Measurements from ENCODE around the gene GAR1.
"Not testable (repeated sequence)": the region's sequence is repeated elsewhere in the genome, so short reads cannot be mapped to it uniquely, and the experiment has no call there.

GAR1 gene

DNA sequence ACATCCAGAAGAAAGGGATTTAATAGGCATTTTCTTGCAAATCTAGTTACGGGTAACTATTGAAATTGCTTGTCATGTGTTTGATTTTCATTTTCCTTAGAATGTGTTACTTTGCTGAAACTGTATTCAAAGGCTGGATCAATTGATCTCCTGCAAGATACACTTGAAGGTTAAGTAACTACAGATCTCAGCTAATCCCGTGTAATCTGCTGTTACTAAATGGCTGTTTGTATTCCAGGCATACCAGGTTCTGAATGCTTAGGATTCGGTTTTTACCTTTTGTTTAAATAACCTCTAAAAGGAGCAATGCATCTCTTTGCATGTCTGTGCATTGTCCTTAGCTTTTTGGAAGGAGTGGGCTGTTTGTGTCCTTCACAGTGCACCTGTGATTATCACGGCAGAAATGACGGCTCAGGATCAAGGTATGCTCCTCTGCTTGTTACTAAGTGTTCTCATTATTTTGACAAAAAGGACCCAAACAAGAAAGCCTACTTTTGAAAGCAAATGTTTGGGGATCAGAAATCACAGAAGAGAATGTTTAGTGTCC lies 32.4 kb downstream of the GAR1 start, which contains the start of gene LRIT3:
Gene LRIT3, plus strand, starts transcription at position 212 of the 547 bp plus-strand sequence. Its CDS starts 95 bp downstream, at position 307.
- DNase-seq: no peak

- no peak for DNase-seq
Measured at GRCh38 chr4:109848501-109848900, 32.9 kb downstream of the GAR1 start.

GRCh38 chr4:109850601-109851000 lies 35.0 kb downstream of the GAR1 start:
- no peak for DNase-seq

GRCh38 chr4:109859426-109860300 lies 44.1 kb downstream of the GAR1 start:
- not testable (repeated sequence) for DNase-seq

DNA sequence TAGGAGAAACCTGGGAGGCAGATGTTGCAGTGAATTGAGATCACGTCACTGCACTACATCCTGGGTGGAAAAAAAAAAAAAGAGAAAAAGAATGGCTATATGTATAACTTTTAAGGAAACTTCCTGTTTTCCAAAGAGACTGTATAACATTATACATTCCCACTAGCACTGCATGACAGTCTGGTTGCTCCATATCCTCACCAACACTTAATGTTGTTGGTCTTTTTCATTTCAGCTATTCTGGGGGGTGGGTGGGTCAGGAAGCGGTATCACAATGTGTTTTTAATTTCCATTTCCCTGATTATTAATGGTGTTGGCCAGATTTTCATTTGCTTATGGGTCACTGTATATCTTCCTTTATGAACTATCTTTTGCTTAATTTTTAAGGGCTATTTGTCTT lies 45.7 kb downstream of the GAR1 start:
- DNase-seq: no peak

- no peak for DNase-seq
Measured at GRCh38 chr4:109861916-109862511, 46.5 kb downstream of the GAR1 start.

- DNase-seq: peak in 1 of 2 experiments; percentile 13
Measured at GRCh38 chr4:109864134-109864533, 48.6 kb downstream of the GAR1 start.

- DNase-seq: no peak
Measured at GRCh38 chr4:109870061-109870460, 54.5 kb downstream of the GAR1 start.

- DNase-seq: no peak
Measured at GRCh38 chr4:109872065-109872464, 56.5 kb downstream of the GAR1 start.

- DNase-seq: no peak
Measured at GRCh38 chr4:109872950-109873656, 57.5 kb downstream of the GAR1 start.

DNA sequence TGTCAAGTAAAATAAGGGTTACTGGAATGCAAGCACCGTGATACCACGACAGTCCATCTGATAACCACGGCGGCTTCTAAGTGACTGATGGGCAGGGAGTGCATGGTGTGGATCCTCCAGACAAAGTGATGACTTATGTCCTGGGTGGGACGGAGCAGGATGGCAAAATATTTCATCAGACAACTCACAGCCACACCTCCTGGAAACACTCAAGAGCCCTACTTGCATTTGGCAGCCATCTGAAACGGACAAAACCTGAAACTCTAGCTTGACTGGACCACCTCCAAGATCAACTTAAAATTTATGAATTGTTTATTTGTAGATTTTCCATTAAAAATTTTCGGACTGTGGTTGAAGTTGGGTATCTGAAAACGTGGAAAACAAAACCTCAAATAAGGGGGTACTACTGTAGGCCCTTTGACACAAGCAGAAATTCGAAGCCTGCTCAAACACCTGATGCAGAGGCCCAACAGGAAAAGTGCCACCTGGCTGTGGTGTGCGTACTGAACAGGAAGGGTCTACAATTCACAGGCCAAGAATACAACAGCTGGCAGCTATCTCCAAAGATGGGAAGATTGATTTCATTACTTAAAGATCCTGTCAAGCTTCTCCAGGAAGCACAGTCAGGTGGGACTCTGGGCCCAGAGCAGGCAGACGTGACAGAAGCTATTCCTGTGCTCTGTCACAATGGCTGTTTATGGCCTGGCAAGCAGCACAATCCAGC lies 58.4 kb downstream of the GAR1 start:
- no peak for DNase-seq

All from Kasumi-1 (cell line).